ENCODE measurements around the gene PPP2R1B. TPM values are rescaled to one million over a fixed set of nuclear protein-coding genes. Genes with fewer than 3 reads are reported as not detected.

Gene PPP2R1B
- total and polyA plus RNA-seq, 8 donors, result 12.6 to 50.1 (median 31.3) TPM

DNA sequence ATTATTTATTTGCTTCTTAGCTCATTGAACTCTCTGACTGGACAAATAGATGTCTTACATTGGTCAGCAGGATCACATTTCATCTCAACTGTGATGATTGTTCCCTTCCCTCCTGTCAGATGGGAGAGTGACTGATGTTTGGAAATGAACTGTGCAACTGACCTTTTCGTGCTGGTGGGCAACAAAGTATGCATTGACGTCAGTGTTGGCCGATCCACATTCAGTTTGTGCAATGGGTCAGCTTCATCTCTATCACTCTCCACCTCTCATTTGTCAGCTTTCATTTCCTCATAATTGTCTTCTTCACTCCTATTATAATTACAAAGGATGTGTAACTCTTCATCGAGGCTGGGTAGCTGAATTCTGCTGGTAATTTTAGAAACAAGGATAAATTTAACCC, 71.3 kb downstream of the PPP2R1B start:
- H3K9me3 ChIP-seq, result no peaks in the 10 kb centered on the region
- no peaks in the 10 kb centered on the region for H3K27me3 ChIP-seq
- DNase-seq (no peak), ATAC-seq (peak in 1 of 4 donors; percentile 39), FAIRE-seq (no peak)
- no peaks in the 10 kb centered on the region for H3K36me3 ChIP-seq
- intact Hi-C loops (cut with DNase I), result no loop called here
- TF ChIP-seq, protein P1, sequence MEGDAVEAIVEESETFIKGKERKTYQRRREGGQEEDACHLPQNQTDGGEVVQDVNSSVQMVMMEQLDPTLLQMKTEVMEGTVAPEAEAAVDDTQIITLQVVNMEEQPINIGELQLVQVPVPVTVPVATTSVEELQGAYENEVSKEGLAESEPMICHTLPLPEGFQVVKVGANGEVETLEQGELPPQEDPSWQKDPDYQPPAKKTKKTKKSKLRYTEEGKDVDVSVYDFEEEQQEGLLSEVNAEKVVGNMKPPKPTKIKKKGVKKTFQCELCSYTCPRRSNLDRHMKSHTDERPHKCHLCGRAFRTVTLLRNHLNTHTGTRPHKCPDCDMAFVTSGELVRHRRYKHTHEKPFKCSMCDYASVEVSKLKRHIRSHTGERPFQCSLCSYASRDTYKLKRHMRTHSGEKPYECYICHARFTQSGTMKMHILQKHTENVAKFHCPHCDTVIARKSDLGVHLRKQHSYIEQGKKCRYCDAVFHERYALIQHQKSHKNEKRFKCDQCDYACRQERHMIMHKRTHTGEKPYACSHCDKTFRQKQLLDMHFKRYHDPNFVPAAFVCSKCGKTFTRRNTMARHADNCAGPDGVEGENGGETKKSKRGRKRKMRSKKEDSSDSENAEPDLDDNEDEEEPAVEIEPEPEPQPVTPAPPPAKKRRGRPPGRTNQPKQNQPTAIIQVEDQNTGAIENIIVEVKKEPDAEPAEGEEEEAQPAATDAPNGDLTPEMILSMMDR (IDR thresholded peaks at IDR 0.05), result no peak
- H3K4me3 ChIP-seq, result no peak overlapping the region
- WGBS, 2 donors, result 56 to 69% methylated on average over 4 of the region's 4 CpGs
- no peak overlapping the region for H3K27ac ChIP-seq
- peaks cover 10 to 24% (median 20%) of the 10 kb centered on the region in 3 donors for H3K4me1 ChIP-seq

DNA sequence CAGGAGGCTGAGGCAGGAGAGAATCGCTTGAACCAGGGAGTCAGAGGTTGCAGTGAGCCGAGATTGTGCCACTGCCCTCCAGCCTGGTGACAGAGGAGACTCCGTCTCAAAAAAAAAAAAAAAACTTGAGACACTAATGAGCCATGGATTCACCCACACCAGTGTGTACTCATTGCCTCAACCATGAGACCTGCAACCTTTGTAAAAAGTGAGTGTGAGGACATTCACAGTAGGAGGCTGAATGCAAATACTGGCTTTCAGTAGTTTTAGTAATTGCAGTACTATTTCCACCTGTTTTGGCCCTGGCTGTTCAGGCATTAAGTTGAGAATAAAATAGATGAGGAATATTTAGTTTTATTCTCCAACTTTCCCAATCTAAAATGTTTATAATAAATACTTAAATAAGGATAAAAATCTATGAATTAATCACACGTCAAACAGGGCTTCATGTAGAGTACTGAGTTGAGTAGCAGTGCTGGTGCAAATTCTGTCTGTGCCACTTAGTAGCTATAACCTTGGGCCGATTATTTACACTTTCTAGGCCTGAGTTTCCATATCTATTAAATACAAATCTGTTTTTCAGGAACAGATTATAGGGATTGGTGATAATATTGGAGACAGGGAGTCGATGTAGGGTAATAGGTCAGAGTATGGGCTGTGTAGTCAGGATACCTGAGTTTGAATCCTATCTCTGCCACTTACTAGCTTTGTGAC, 72.8 kb downstream of the PPP2R1B start:
- Histone ChIP-seq H3K27me3 (no peaks in the 10 kb centered on the region), H3K4me3 (no peak overlapping the region), H3K4me1 (peaks cover 10 to 24% (median 17%) of the 10 kb centered on the region in 3 donors), H3K36me3 (peaks cover 0 to 7% (median 0%) of the 10 kb centered on the region in 3 donors), H3K9me3 (no peaks in the 10 kb centered on the region), H3K27ac (peak overlapping the region in 2 of 4 donors; percentile 3 to 57)
- 58 to 59% methylated on average over 6 of the region's 6 CpGs for WGBS, 2 donors
- TF ChIP-seq, protein P1 (IDR thresholded peaks at IDR 0.05), result no peak
- FAIRE-seq, result no peak
- peak; percentile 30 to 78 (median 50) for ATAC-seq
- no peak for DNase-seq
- intact Hi-C loops (cut with DNase I), result no loop called here

- ATAC-seq (peak in 3 of 4 donors; percentile 10 to 46 (median 30)), FAIRE-seq (no peak), DNase-seq (no peak)
- no peak overlapping the region for H3K4me3 ChIP-seq
- H3K27me3 ChIP-seq, result no peaks in the 10 kb centered on the region
- H3K9me3 ChIP-seq, result no peaks in the 10 kb centered on the region
- TF ChIP-seq, protein P1 (IDR thresholded peaks at IDR 0.05), result no peak
- 65 to 66% methylated on average over 3 of the region's 3 CpGs for WGBS, 2 donors
- H3K27ac ChIP-seq, result peak overlapping the region in 2 of 4 donors; percentile 26 to 56
- peaks cover 0 to 12% (median 0%) of the 10 kb centered on the region in 3 donors for H3K36me3 ChIP-seq
- intact Hi-C loops (cut with DNase I), result no loop called here
- peaks cover 10 to 24% (median 17%) of the 10 kb centered on the region in 3 donors for H3K4me1 ChIP-seq
Measured at GRCh38 chr11:111691741-111692140, 74.4 kb downstream of the PPP2R1B start.

DNA sequence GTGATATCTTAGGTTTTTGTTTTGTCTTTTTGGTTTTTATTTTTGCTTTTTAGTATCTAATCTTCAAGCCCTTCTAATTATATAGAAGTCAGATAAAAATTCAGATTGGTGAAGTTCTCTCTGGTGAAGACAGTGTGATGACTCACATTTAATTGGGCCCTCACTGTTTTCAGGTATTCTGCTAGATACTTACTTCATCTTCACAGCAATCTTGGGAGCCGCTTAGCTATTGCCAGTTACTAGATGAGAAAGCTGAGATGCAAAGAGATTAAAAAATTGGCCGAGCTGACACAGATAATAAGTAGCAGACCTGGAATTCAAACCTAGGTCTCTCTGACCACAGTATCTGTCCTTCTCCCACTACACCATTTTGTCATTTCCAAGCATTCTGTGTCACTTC, 75.0 kb downstream of the PPP2R1B start:
- Histone ChIP-seq H3K36me3 (peaks cover 0 to 12% (median 0%) of the 10 kb centered on the region in 3 donors), H3K4me3 (no peak overlapping the region), H3K9me3 (no peaks in the 10 kb centered on the region), H3K27ac (peak overlapping the region in 1 of 4 donors; percentile 56), H3K27me3 (no peaks in the 10 kb centered on the region), H3K4me1 (peaks cover 10 to 24% (median 17%) of the 10 kb centered on the region in 3 donors)
- DNase-seq (no peak), FAIRE-seq (no peak), ATAC-seq (no peak)
- TF ChIP-seq, protein P1 (IDR thresholded peaks at IDR 0.05), result no peak
- WGBS, 2 donors, result 84 to 95% methylated on average over 2 of the region's 2 CpGs
- intact Hi-C loops (cut with DNase I), result no loop called here

- H3K36me3 ChIP-seq, result peaks cover 0 to 12% (median 0%) of the 10 kb centered on the region in 3 donors
- no peaks in the 10 kb centered on the region for H3K27me3 ChIP-seq
- H3K27ac ChIP-seq, result peak overlapping the region in 1 of 4 donors; percentile 9
- H3K9me3 ChIP-seq, result no peaks in the 10 kb centered on the region
- intact Hi-C loops (cut with DNase I), result no loop called here
- FAIRE-seq (no peak), DNase-seq (no peak), ATAC-seq (peak in 3 of 4 donors; percentile 33 to 72 (median 58))
- H3K4me3 ChIP-seq, result no peak overlapping the region
- 74 to 76% methylated on average over 7 of the region's 7 CpGs for WGBS, 2 donors
- no peaks in the 10 kb centered on the region for H3K4me1 ChIP-seq
- TF ChIP-seq, protein P1 (IDR thresholded peaks at IDR 0.05), result no peak
Measured at GRCh38 chr11:111688013-111688412, 78.2 kb downstream of the PPP2R1B start.
